GM12892 (cell line): ENCODE measurements around the gene CD72. TPM values are rescaled to one million over a fixed set of nuclear protein-coding genes. Genes with fewer than 3 reads are reported as not detected.

Source experiments
- DNase-seq: peaks from one replicate; pipeline ENCODE4 v3.0.0; 2011; ENCODE audit not compliant: insufficient read length
- FAIRE-seq: peaks from 2 replicates; lab custom pipeline; 2011; peaks lifted over from hg19 to GRCh38; lab: Jason Lieb, UNC
- POLR2A ChIP-seq: IDR thresholded peaks from 2 replicates; pipeline ENCODE4 v1.6.1; 2011; ENCODE audit warnings: low read depth, low read length, control low read depth
- POLR2AphosphoS5 ChIP-seq: IDR thresholded peaks from 2 replicates; pipeline ENCODE4 v1.6.1; 2011; ENCODE audit warnings: low read depth, low read length, control low read depth
- TAF1 ChIP-seq: IDR thresholded peaks from 2 replicates; pipeline ENCODE4 v1.6.1; 2011; ENCODE audit warnings: low read depth, mild to moderate bottlenecking, control low read depth, low read length, borderline replicate concordance
- polyA plus RNA-seq: library from polyadenylated mRNA; unstranded; fragments of >200 nt; gene quantifications from one replicate; pipeline ENCODE4 v1.2.1, GENCODE V29; 2012; ENCODE audit warnings: missing spikeins, inconsistent platforms; ENCODE audit not compliant: missing spikeins

CD72 gene
- polyA plus RNA-seq = 5.5 TPM

GRCh38 chr9:35618325-35618727, at the start of gene CD72:
Gene CD72, minus strand, starts transcription at chr9:35618413. Its CDS starts 110 bp downstream, at chr9:35618303.
- TF ChIP-seq POLR2A (0 out of 2 replicates have a peak, but pooled peaks have one; percentile 24), POLR2AphosphoS5 (no peak)
- peak; percentile 86 for FAIRE-seq

GRCh38 chr9:35667939-35668338, 49.7 kb upstream of the CD72 start:
- no peak for DNase-seq
- no peak for TF ChIP-seq POLR2AphosphoS5
- TF ChIP-seq TAF1 = no peak
- TF ChIP-seq POLR2A = no peak
- FAIRE-seq = no peak

More at GRCh38 chr9:35618325-35618727, at the start of gene CD72:
- no peak for DNase-seq

GRCh38 chr9:35666549-35666948, 48.3 kb upstream of the CD72 start:
- no peak for FAIRE-seq
- TF ChIP-seq TAF1 (no peak), POLR2AphosphoS5 (no peak), POLR2A (no peak)
- no peak for DNase-seq

- DNase-seq (no peak), FAIRE-seq (peak; percentile 57)
- TF ChIP-seq POLR2AphosphoS5 = no peak
- no peak for TF ChIP-seq TAF1
- TF ChIP-seq POLR2A = no peak
Observed at GRCh38 chr9:35666045-35666444, 47.8 kb upstream of the CD72 start.

- no peak for DNase-seq
- no peak for FAIRE-seq
- TF ChIP-seq POLR2AphosphoS5 = no peak
- TF ChIP-seq TAF1 = no peak
- no peak for TF ChIP-seq POLR2A
Observed at GRCh38 chr9:35665471-35665818, 47.2 kb upstream of the CD72 start.

GRCh38 chr9:35664531-35665470, 46.6 kb upstream of the CD72 start, which contains the start of gene ARHGEF39:
Gene ARHGEF39, minus strand, starts transcription at chr9:35665195. Its CDS starts 26 bp downstream, at chr9:35665169.
- DNase-seq = peak; percentile 94
- peak; percentile 85 for FAIRE-seq
- peak; percentile 54; the same call in 1 of the 2 replicates for TF ChIP-seq POLR2AphosphoS5
- peak; percentile 14; the same call in 1 of the 2 replicates for TF ChIP-seq TAF1
- peak; percentile 69; the same call in 1 of the 2 replicates for TF ChIP-seq POLR2A

GRCh38 chr9:35662437-35662836, 44.2 kb upstream of the CD72 start:
- TF ChIP-seq TAF1 = no peak
- no peak for FAIRE-seq
- DNase-seq = no peak

GRCh38 chr9:35661756-35662350, 43.6 kb upstream of the CD72 start:
- TF ChIP-seq TAF1 (no peak), POLR2AphosphoS5 (no peak), POLR2A (no peak)

GRCh38 chr9:35660966-35661415, 42.8 kb upstream of the CD72 start:
- no peak for TF ChIP-seq TAF1
- no peak for TF ChIP-seq POLR2A
- no peak for TF ChIP-seq POLR2AphosphoS5
- FAIRE-seq (no peak), DNase-seq (no peak)

More at GRCh38 chr9:35661756-35662350, 43.6 kb upstream of the CD72 start:
- no peak for DNase-seq
- FAIRE-seq = no peak

GRCh38 chr9:35659340-35659739, 41.1 kb upstream of the CD72 start:
- TF ChIP-seq POLR2AphosphoS5 (no peak), POLR2A (no peak), TAF1 (no peak)
- no peak for FAIRE-seq
- no peak for DNase-seq

GRCh38 chr9:35658968-35659220, 40.7 kb upstream of the CD72 start:
- no peak for TF ChIP-seq TAF1
- FAIRE-seq (no peak), DNase-seq (no peak)
